Esophagus squamous epithelium (tissue), 5 donors: ENCODE measurements around the gene DDX17. TPM values are rescaled to one million over a fixed set of nuclear protein-coding genes. Genes with fewer than 3 reads are reported as not detected.

Experiments used
- DNase-seq: peaks from one replicate; lab custom pipeline; 2025; lab: John Stamatoyannopoulos, UW
- H3K27ac ChIP-seq, 4 donors: fragments of 200-600 bp; sonication (generic); one replicate each; pipeline ENCODE4 v1.5.1; 2016 to 2019; ENCODE audit warnings: mild to moderate bottlenecking in 1 of 4
- H3K27me3 ChIP-seq, 4 donors: fragments of 200-600 bp; sonication (generic); 1 replicate in 3 of 4; 2 replicates in 1 of 4; pipeline versions ENCODE4 v1.5.1 to v1.6.0; 2017 to 2021; ENCODE audit warnings: antibody characterized with exemption in 1 of 4
- H3K36me3 ChIP-seq, 3 donors: fragments of 200-600 bp; sonication (generic); one replicate each; pipeline ENCODE4 v1.5.1; 2016 to 2019
- H3K4me1 ChIP-seq, 3 donors: fragments of 200-600 bp; sonication (generic); one replicate each; pipeline ENCODE4 v1.5.1; 2017 to 2019
- H3K4me3 ChIP-seq, 4 donors: fragments of 200-600 bp; sonication (generic); 1 replicate in 3 of 4; 2 replicates in 1 of 4; pipeline ENCODE4 v1.5.1; 2016 to 2019; ENCODE audit warnings: mild to moderate bottlenecking in 2 of 4, moderate library complexity in 1 of 4
- H3K9me3 ChIP-seq, 3 donors: fragments of 200-600 bp; sonication (generic); one replicate each; pipeline ENCODE4 v1.5.1; 2016 to 2019
- POLR2A ChIP-seq, 4 donors: fragments of 450-650 bp; IDR thresholded peaks; one replicate each; pipeline ENCODE4 v1.6.1; 2017; ENCODE audit warnings: antibody characterized with exemption in 4 of 4, mild to moderate bottlenecking in 4 of 4, moderate library complexity in 3 of 4
- WGBS, 2 donors: methylation state at CpG; one replicate each; pipeline ENCODE4 v1.1.5; 2018; 5-methylcytosine and 5-hydroxymethylcytosine counted together
- intact Hi-C: fragments of 100-400 bp; cut with DNase I; formaldehyde crosslinking; loops from one replicate; pipeline ENCODE4 v1.15.0; 2022
- total RNA-seq, 4 donors: library from RNA; depleted of rRNA; stranded (reverse); fragments of >200 nt; gene quantifications; one replicate each; pipeline ENCODE4 v1.1.0, GENCODE V29; 2016
- TF ChIP-seq, protein P1 (sequence below), 6 experiments: fragments of 450-650 bp in 4 of 6; fragments of 200-600 bp in 2 of 6; sonication (generic) in 2 of 6; IDR thresholded peaks; one replicate each; pipeline ENCODE4 v1.5.1; 2016 to 2019; ENCODE audit warnings: antibody characterized with exemption in 6 of 6, mild to moderate bottlenecking in 4 of 6, moderate library complexity in 4 of 6
- donor health status: DM: yes; HTN: yes; CAD: no.

DDX17 gene
- total RNA-seq, 4 donors from 2014 or later: 164 to 498 (median 214) TPM

DNA sequence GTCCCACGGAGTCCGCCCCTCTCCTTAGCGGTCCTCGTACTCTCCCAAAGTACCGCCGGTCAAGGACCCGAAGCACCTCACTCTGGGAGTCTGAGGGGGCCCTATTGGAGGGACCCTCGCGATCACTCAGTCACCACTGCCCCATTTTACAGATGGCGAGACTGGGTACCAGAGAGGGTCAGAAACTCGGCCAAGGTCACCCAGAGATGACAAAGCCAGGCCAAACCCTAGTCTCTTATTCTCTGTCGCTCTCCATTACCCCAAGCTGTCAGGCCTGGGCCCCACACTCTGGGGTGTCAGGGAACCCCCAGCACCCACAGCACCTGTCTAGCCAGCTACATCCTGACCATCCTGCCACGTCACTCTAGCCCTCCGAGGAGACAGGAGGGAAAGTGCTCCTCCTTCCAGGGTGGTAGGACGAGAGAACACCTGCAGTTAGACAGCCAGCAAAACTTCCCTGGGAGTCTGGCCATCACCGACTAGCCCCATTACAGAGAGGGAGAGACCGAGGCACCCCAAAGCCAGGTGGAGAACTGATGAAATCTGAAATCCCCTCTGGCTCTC lies 49.8 kb downstream of the DDX17 start:
- TF ChIP-seq, protein P1, sequence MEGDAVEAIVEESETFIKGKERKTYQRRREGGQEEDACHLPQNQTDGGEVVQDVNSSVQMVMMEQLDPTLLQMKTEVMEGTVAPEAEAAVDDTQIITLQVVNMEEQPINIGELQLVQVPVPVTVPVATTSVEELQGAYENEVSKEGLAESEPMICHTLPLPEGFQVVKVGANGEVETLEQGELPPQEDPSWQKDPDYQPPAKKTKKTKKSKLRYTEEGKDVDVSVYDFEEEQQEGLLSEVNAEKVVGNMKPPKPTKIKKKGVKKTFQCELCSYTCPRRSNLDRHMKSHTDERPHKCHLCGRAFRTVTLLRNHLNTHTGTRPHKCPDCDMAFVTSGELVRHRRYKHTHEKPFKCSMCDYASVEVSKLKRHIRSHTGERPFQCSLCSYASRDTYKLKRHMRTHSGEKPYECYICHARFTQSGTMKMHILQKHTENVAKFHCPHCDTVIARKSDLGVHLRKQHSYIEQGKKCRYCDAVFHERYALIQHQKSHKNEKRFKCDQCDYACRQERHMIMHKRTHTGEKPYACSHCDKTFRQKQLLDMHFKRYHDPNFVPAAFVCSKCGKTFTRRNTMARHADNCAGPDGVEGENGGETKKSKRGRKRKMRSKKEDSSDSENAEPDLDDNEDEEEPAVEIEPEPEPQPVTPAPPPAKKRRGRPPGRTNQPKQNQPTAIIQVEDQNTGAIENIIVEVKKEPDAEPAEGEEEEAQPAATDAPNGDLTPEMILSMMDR (IDR thresholded peaks at IDR 0.05): no peak
- no peak for TF ChIP-seq POLR2A (IDR thresholded peaks at IDR 0.05)
- H3K27ac ChIP-seq: no peak overlapping the region
- 54 to 82% methylated on average over 3 to 4 of the region's 17 CpGs for WGBS, 2 donors
- H3K27me3 ChIP-seq: peaks cover 9 to 100% (median 13%) of the 10 kb centered on the region in 4 donors
- intact Hi-C loops: no loop called here
- no peaks in the 10 kb centered on the region for H3K36me3 ChIP-seq
- no peaks in the 10 kb centered on the region for H3K9me3 ChIP-seq
- H3K4me3 ChIP-seq: peak overlapping the region in 2 of 4 donors; percentile 50 to 67
- peaks cover 3 to 30% (median 20%) of the 10 kb centered on the region in 3 donors for H3K4me1 ChIP-seq
- no peak for DNase-seq

DNA sequence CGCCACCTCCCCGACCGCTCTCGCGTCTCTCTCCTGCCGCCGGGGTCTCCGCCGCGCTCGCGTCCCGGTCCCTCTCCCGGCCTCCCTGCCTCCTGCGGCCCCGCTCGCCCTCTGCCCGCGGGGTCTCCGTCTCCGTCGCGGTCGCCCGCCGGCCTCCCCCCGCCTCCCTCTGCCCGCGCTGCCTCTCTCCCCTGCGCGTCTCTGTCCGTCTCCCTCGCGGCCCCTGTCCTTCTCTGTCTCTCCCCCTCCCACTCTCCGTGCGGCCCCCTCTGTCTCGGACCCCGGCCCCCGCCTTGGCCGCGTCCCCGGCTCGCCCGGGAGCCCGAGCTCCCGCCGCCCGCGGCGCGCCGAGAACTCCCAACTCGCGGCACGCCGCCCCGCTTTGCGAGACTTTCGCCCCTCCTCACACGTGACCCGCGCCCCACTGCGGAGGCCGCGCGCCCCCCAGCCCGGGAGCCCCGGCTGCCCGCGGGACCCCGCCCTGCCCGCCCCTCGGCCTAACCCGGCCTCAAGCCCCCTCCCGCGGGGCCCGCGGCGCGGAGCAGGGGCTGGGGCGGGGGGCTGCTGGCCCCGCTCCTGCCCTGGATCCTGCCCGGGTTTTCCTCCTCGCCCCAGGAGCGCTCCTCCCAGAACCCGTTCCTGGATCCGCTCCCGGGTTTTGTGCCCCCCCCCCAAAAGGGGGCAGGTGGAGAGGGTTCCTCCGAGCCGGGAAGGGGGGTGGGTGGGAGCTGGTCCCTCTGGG lies 50.4 kb downstream of the DDX17 start:
- TF ChIP-seq, protein P1 (IDR thresholded peaks at IDR 0.05): no peak
- TF ChIP-seq POLR2A (IDR thresholded peaks at IDR 0.05): no peak
- H3K27ac ChIP-seq: no peak overlapping the region
- H3K27me3 ChIP-seq: peaks cover 9 to 100% (median 13%) of the 10 kb centered on the region in 4 donors
- no peaks in the 10 kb centered on the region for H3K9me3 ChIP-seq
- no peak for DNase-seq
- peaks cover 3 to 27% (median 20%) of the 10 kb centered on the region in 3 donors for H3K4me1 ChIP-seq
- H3K36me3 ChIP-seq: no peaks in the 10 kb centered on the region
- WGBS, 2 donors: 1 to 4% methylated on average over 23 to 25 of the region's 90 CpGs
- intact Hi-C loops: no loop called here
- peak overlapping the region; percentile 14 to 67 (median 40) for H3K4me3 ChIP-seq

DNA sequence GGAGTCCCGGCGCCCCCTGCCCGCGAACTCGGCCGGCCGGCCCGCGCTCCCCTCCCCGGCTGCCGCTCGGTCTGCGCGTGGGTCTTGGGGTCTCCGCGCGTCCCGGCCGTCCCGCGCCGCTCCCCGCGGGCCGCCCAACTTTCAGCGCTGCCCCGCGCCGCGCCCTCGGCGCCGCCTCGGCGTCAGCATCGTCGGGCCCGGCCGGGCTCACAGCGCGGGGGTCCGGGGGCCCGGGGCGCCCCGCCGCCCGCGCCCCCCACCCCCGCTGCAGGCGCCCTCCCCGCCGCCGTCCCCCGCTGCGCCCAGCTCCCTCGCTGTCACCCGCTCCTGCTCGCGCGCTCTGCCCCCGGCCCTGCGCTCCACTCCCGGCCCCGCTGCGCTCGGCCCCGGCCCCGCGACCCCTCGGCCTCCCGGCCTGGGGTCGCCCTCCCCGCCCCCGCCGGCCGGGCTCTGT lies 51.0 kb downstream of the DDX17 start, which contains the start of gene KCNJ4:
Gene KCNJ4 (minus strand): TSS at position 124 of the 454 bp plus-strand sequence. CDS start 27,067 bp downstream, outside the sequence.
- intact Hi-C loops: no loop called here
- WGBS, 2 donors: no CpG with 5 or more reads among the region's 76 CpGs
- Histone ChIP-seq H3K9me3 (no peaks in the 10 kb centered on the region), H3K36me3 (no peaks in the 10 kb centered on the region), H3K4me3 (peak within 1 kb of the TSS; percentile 22 to 67 (median 40)), H3K27ac (no peak within 1 kb of the TSS), H3K27me3 (peaks cover 9 to 100% (median 12%) of the 10 kb centered on the region in 4 donors), H3K4me1 (peaks cover 3 to 27% (median 20%) of the 10 kb centered on the region in 3 donors)
- DNase-seq: no peak
- TF ChIP-seq, protein P1 (IDR thresholded peaks at IDR 0.05): no peak
- no peak for TF ChIP-seq POLR2A (IDR thresholded peaks at IDR 0.05)

DNA sequence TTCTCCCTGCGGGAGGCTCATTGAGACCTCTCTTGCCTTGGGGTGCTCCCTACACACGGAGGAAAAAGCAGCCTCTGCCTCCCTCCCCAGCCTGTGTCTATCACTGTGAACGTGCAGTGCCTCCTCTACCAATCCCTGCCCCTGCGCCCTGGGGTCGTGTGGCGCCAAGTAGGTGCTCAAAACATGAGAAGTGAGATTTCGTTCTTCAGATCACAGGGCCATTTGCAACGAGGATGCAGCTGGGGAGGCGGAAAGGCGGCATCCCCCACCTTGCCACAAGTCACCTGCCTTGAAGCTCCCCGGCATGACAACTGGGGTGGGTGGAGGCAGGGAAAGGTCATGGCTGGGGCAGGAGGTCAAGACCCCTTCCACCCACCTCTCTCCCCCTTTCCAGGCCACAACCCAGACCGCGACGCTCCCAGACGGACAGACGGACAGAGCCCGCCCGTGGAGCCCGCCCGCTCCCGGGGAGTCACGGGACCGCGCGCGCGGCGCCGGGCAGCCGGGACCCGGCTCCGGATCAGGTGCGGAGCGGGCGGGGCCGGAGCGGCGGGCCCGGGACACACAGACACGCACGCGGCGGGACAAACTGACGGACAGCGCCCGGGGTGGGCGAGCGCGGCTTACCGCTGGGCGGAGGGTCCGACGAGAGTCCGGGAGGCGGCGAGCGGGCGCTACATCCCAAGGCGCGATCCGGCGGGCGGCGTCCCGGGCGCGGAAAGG lies 51.6 kb downstream of the DDX17 start:
- Histone ChIP-seq H3K27me3 (peaks cover 9 to 100% (median 12%) of the 10 kb centered on the region in 4 donors), H3K4me3 (peak overlapping the region; percentile 22 to 67 (median 40)), H3K36me3 (no peaks in the 10 kb centered on the region), H3K27ac (no peak overlapping the region), H3K9me3 (no peaks in the 10 kb centered on the region), H3K4me1 (peaks cover 3 to 27% (median 20%) of the 10 kb centered on the region in 3 donors)
- TF ChIP-seq, protein P1 (IDR thresholded peaks at IDR 0.05): no peak
- intact Hi-C loops: no loop called here
- no peak for DNase-seq
- WGBS, 2 donors: 27 to 32% methylated on average over 2 to 7 of the region's 67 CpGs
